Testis (tissue), 3 donors: Measurements from ENCODE around the gene DUSP2. TPM values are rescaled to one million over a fixed set of nuclear protein-coding genes. Genes with fewer than 3 reads are reported as not detected.
A peak's percentile ranks its signal among the peaks of the same experiment; 100 is the strongest.

Experiments used
- DNase-seq: peaks from one replicate; pipeline ENCODE4 v3.0.0-alpha.2; 2019
- H3K27ac ChIP-seq, 2 donors: fragments of 200-600 bp; sonication (generic); one replicate each; pipeline ENCODE4 v1.5.1; 2019
- H3K27me3 ChIP-seq: fragments of 200-600 bp; sonication (generic); one replicate; pipeline ENCODE4 v1.5.1; 2019
- H3K36me3 ChIP-seq: fragments of 200-600 bp; sonication (generic); one replicate; pipeline ENCODE4 v1.5.1; 2017; ENCODE audit warnings: low read depth; ENCODE audit errors: missing control alignments
- H3K4me1 ChIP-seq: fragments of 200-600 bp; sonication (generic); one replicate; pipeline ENCODE4 v1.5.1; 2019
- H3K4me3 ChIP-seq, 2 donors: fragments of 200-600 bp; sonication (generic); one replicate each; pipeline ENCODE4 v1.5.1; 2017 to 2019
- H3K9me3 ChIP-seq: fragments of 200-600 bp; sonication (generic); one replicate; pipeline ENCODE4 v1.5.1; 2017
- CTCF ChIP-seq, 3 experiments: fragments of 450-650 bp in 2 of 3; fragments of 200-600 bp in 1 of 3; sonication (generic) in 1 of 3; IDR thresholded peaks; one replicate each; pipeline ENCODE4 v1.5.1; 2016 to 2019; ENCODE audit warnings: antibody characterized with exemption in 3 of 3, mild to moderate bottlenecking in 2 of 3, moderate library complexity in 1 of 3
- POLR2A ChIP-seq: fragments of 450-650 bp; IDR thresholded peaks from one replicate; pipeline ENCODE4 v1.6.1; 2017; ENCODE audit warnings: antibody characterized with exemption, mild to moderate bottlenecking, moderate library complexity
- WGBS, 2 donors: methylation state at CpG; one replicate each; pipeline ENCODE4 v1.1.5; 2018; 5-methylcytosine and 5-hydroxymethylcytosine counted together
- intact Hi-C: fragments of 100-400 bp; cut with DNase I; formaldehyde crosslinking; loops from one replicate; pipeline ENCODE4 v1.15.1; 2023; ENCODE audit warnings: low total_unique reads
- polyA plus RNA-seq: library from polyadenylated mRNA; stranded (reverse); fragments of 350-450 nt; fragmentation: Illumina TruSeq; extraction: RNeasy Lipid Tissue Mini Kit (QIAGEN cat#74804); gene quantifications from one replicate; pipeline ENCODE4 v1.2.3, GENCODE V29; 2014; ENCODE audit warnings: low read depth, low replicate concordance; ENCODE audit not compliant: insufficient read depth
- total RNA-seq, 2 donors: library from RNA; depleted of rRNA; stranded (reverse); fragments of >200 nt; gene quantifications; one replicate each; pipeline ENCODE4 v1.2.3, GENCODE V29; 2016

The DUSP2 gene
- total and polyA plus RNA-seq, 3 donors from 2014 or later, result 5.7 to 16.5 (median 6.3) TPM

DNA sequence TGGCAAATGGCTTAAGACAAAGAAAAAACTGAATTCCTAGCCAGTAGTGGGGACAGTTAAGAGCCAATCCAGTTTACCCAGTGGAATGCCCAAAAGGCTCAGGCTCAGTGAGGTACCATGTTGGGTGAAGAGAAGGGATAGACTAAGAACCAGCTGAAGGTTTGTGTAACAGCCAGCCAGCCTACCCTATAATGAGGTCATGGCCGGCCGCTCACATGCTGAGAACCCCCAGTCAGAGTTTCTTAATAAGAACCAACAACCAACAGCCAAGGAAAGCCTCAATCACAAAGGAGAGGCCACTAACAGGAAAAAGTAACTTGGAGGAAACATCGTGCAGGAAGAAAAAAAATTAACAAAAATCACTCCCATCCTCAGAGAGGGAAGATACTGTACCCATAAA is 25.4 kb upstream of the DUSP2 start:
- no peak overlapping the region for H3K4me3 ChIP-seq
- intact Hi-C loops, result no loop called here
- H3K27me3 ChIP-seq, result no peaks in the 10 kb centered on the region
- H3K36me3 ChIP-seq, result no peaks in the 10 kb centered on the region
- peaks cover 4% of the 10 kb centered on the region for H3K4me1 ChIP-seq
- H3K27ac ChIP-seq, result no peak overlapping the region
- WGBS, 2 donors, result 73 to 83% methylated on average over 3 of the region's 3 CpGs
- TF ChIP-seq POLR2A (no peak), CTCF (IDR thresholded peaks at IDR 0.05) (no peak)
- H3K9me3 ChIP-seq, result no peaks in the 10 kb centered on the region
- DNase-seq, result no peak

GRCh38 chr2:96169868-96170507 is 24.7 kb upstream of the DUSP2 start:
- H3K36me3 ChIP-seq, result no peaks in the 10 kb centered on the region
- H3K27ac ChIP-seq, result no peak overlapping the region
- H3K4me1 ChIP-seq, result peaks cover 4% of the 10 kb centered on the region
- no peak for DNase-seq
- intact Hi-C loops, result no loop called here
- H3K27me3 ChIP-seq, result no peaks in the 10 kb centered on the region
- no peak overlapping the region for H3K4me3 ChIP-seq
- TF ChIP-seq CTCF (IDR thresholded peaks at IDR 0.05) (no peak), POLR2A (no peak)
- no peaks in the 10 kb centered on the region for H3K9me3 ChIP-seq
- 81 to 97% methylated on average over 2 of the region's 2 CpGs for WGBS, 2 donors

DNA sequence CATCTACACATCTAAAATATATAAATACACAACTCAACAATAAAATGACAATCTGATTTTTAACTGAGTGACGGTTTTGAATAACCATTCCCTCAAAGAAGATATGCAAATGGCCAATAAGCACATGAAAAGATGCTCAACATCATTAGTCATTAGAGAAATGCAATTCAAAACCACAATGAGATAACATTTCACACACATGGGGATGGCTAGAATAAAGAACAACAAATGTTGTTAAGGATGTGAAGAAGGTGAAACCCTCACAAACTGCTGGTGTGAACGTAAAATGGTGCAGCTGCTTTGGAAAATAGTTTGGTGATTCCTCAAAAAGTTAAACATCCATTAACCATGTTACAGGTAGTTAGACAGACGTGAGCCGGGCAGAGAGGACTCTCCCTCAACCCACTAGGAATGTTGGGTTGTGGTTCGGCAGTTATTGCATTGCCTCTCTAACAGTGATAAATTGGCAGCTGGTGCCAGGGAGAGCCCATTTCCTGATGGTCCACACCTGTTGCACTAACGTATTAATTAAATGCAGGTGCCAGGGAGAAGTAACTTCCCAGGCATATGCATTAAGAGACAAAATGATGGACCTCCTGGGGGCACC is 22.3 kb upstream of the DUSP2 start:
- Histone ChIP-seq H3K36me3 (no peaks in the 10 kb centered on the region), H3K27ac (no peak overlapping the region), H3K4me1 (peaks cover 18% of the 10 kb centered on the region), H3K4me3 (no peak overlapping the region), H3K27me3 (no peaks in the 10 kb centered on the region), H3K9me3 (no peaks in the 10 kb centered on the region)
- 87% methylated on average over 6 of the region's 6 CpGs for WGBS, 2 donors
- intact Hi-C loops, result no loop called here
- TF ChIP-seq POLR2A (no peak), CTCF (IDR thresholded peaks at IDR 0.05) (no peak)
- no peak for DNase-seq

DNA sequence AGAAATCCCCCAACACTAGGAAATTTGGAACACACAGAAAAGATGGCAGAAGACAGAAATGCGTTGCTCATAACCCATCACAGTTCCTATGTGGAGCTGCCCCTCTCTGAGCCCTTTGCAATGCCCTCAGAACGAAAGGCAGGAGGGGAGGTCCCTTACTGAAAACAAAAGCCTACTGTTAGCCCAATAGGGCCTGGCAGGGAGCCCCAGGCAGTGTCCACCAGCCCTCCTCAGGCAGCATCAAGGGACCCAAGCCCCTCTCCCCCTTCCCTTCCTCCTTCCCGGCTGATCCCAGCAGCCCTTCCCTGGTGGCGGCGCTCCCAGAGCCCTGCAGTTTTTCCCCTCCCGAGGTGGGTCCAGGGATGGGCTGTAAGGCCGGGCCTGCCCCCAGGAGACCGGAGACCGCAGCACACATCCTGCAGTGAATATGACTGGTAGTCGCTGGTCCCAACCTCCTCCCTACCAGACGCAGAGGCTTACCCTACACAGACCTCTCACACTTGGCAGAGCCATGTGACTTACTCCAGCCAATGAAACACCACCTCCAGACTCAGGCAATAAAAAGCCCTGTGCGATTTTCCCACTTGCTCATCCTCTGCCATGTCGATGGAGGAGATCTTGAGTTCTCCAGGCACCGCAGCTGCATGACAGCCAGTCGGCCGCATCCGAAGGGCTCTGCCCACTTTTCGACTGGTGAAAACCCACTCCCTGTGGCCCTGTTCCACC is 19.4 kb upstream of the DUSP2 start:
- TF ChIP-seq POLR2A (no peak), CTCF (IDR thresholded peaks at IDR 0.05) (no peak)
- no peak for DNase-seq

More for the DNA sequence above, 19.4 kb upstream of the DUSP2 start:
- Histone ChIP-seq H3K4me3 (no peak overlapping the region), H3K27ac (peak overlapping the region in 1 of 2 donors; percentile 50), H3K9me3 (no peaks in the 10 kb centered on the region), H3K36me3 (no peaks in the 10 kb centered on the region), H3K4me1 (peaks cover 18% of the 10 kb centered on the region), H3K27me3 (no peaks in the 10 kb centered on the region)
- intact Hi-C loops, result no loop called here
- 73 to 81% methylated on average over 17 to 18 of the region's 18 CpGs for WGBS, 2 donors
